C4-2B (cell line): ENCODE measurements around the gene GARS1.
"Not testable (repeated sequence)": the region's sequence is repeated elsewhere in the genome, so short reads cannot be mapped to it uniquely, and the experiment has no call there.

Experiments used
- H3K27ac ChIP-seq: fragments of 450-650 bp; 2 replicates; pipeline ENCODE4 v1.5.1; 2017
- CTCF ChIP-seq: fragments of 450-650 bp; conservative IDR thresholded peaks from 2 replicates; pipeline ENCODE4 v1.5.1; 2017; ENCODE audit warnings: mild to moderate bottlenecking
- ZFX ChIP-seq: fragments of 450-650 bp; IDR thresholded peaks from 2 replicates; pipeline ENCODE4 v1.6.1; 2017

GARS1 gene

GRCh38 chr7:30630986-30631385 lies 36.3 kb downstream of the GARS1 start:
- no peak overlapping the region for H3K27ac ChIP-seq
- TF ChIP-seq CTCF (no peak), ZFX (no peak)

GRCh38 chr7:30633223-30633622 lies 38.5 kb downstream of the GARS1 start:
- H3K27ac ChIP-seq = no peak overlapping the region

GRCh38 chr7:30634193-30634626 lies 39.5 kb downstream of the GARS1 start:
- H3K27ac ChIP-seq = no peak overlapping the region

More at GRCh38 chr7:30633223-30633622, 38.5 kb downstream of the GARS1 start:
- no peak for TF ChIP-seq ZFX
- no peak for TF ChIP-seq CTCF

GRCh38 chr7:30634634-30635201 lies 40.0 kb downstream of the GARS1 start:
- TF ChIP-seq ZFX = no peak
- no peak overlapping the region for H3K27ac ChIP-seq

More at GRCh38 chr7:30634193-30634626, 39.5 kb downstream of the GARS1 start:
- TF ChIP-seq CTCF = no peak
- TF ChIP-seq ZFX = no peak

- no peak for TF ChIP-seq ZFX
- TF ChIP-seq CTCF = no peak
- no peak overlapping the region for H3K27ac ChIP-seq
These were observed 41.1 kb downstream of the GARS1 start for GRCh38 chr7:30635798-30636197.

GRCh38 chr7:30642322-30642721 lies 47.6 kb downstream of the GARS1 start:
- not testable (repeated sequence) for H3K27ac ChIP-seq

- TF ChIP-seq CTCF (no peak), ZFX (no peak)
- H3K27ac ChIP-seq = no peak overlapping the region
These were observed 48.1 kb downstream of the GARS1 start for GRCh38 chr7:30642789-30643188.

GRCh38 chr7:30644286-30644955 lies 49.7 kb downstream of the GARS1 start:
- H3K27ac ChIP-seq = no peak overlapping the region
- TF ChIP-seq CTCF = no peak
- no peak for TF ChIP-seq ZFX
